ENCODE data around the gene CCT6B.
"Not testable (repeated sequence)": the region's sequence is repeated elsewhere in the genome, so short reads cannot be mapped to it uniquely, and the experiment has no call there.

CCT6B gene

DNA sequence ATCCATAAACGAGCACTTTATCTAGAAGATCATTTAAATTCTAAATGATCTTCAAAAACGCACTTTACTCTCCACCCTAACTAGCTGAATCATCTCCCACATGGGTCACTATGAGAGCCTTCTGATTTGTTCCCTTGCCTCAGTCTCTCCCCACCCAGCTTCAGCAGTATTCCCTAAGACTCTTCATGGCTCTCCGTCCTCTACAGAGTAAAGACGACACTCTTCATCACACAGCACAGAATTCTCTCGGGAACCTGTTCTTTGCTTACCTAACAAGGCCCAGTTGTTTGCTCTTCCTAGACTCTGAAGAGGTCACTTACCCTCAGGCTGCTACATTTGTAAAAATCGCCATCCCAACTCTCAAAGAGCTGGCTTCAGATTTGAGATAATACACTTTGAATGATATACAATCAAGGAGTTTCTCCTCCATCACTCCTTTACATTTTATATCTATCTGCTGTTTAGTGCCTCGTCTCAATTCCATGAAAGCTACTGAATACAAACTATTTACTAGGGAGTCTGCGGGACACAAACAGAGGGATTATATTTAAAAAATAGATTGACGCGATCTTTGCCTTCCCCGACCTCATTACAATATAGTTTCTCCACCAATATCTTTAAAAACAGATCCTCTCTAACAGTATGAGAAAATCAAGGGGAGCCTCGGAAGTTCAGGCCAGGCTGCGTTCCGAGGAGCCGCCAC lies 18.5 kb upstream of the CCT6B start:
- DNase-seq: no peak

DNA sequence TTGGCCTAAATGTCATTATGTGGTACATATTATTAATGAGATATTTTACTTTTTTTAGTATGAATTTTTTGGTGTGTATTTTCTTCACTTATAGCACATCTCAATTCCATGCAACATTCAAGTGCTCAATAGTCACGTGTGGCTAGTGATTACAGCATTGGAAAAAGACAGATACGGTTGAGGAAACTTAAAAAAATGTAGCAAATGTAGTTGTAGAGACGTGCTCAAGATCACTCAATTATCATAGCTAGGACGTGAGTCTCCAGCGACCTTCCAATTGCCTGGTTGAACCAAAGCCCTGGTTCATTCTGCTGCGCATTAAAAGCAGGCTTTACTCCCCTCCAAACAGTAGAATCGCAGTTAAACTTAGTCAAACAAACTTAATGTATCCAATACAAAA lies 17.9 kb upstream of the CCT6B start:
- no peak for DNase-seq

DNA sequence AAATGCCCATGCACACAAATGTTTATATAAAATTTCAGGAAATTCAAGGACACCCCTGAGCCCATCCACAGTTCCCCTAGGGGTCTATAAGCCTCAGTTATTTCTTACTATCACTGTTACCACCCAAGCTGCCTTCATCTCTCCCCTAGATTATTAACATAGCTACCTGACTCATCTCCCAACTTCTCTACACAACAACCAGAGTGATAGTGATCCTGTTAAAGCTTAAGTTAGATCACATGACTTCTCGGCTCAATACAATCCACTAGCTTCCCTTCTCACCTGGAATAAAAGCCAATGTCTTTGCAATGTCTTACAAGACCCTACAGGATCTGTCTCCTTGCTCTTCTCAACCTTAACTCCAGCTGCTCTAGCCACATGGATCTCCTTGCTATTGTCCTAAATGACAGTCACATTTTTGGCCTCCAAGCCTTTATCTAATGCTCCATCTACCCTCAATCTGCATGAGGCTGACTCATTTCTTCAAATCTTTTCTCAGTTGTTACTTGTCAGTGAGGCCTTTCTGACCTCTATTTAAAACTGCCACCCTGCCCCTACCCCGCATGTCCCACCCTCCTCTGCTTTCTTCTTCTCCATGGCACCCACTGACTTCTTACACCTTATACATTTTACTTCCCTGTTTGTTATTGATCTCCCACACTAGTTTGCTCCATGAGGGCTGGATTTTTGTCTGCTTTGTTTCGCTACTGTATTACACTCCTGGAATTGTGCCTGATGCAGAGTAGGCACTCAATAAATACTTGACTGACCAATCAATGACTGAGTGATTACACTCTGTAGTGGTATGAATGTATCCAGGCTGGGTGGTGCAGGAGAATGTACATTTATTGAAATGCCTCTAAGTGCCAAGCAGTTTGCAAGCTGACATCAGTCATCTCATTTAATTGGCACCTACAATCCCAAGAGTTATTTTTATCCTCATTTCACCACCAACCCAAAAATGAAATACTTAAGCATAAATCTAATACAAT lies 13.8 kb upstream of the CCT6B start:
- DNase-seq: no peak

DNA sequence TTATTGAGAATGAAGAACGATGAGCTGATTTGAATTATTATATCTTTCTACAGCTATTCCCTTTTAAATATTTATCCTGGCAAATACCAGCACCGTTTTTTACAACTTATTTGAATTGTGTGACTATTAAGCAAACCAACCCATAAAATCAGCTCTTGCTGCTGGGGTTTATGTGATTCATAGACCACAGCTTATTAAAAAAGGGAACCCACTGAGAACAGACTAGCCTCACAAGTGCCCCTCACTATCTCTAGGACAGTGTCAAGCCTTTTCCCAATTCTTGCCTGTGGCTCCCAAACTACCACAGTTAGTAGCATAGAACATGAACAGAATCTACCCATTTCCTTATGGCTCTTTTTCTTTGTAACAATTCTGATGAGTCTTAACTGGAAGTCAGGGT lies 12.9 kb upstream of the CCT6B start:
- no peak for DNase-seq

- no peak for DNase-seq
Measured at GRCh38 chr17:34958438-34958837, 2.8 kb downstream of the CCT6B start.

GRCh38 chr17:34950780-34951179 lies 10.5 kb downstream of the CCT6B start:
- DNase-seq: not testable (repeated sequence)

- DNase-seq: no peak
Measured at GRCh38 chr17:34930283-34930682, 31.0 kb downstream of the CCT6B start.

GRCh38 chr17:34926661-34927060 lies 34.6 kb downstream of the CCT6B start:
- DNase-seq: no peak

DNA sequence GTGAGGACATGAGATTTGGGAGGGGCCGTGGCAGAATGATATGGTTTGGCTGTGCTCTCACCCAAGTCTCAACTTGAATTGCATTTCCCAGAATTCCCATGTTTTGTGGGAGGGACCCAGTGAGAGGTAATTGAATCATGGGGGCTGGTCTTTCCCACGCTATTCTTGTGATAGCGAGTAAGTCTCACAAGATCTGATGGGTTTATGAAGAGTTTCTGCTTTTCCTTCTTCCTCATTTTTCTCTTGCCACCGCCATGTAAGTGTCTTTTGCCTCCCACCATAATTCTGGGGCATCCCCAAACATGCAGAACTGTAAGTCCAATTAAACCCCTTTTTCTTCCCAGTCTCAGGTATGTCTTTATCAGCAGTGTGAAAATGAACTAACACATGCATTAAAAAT lies 40.6 kb downstream of the CCT6B start:
- no peak for DNase-seq

GRCh38 chr17:34917381-34917780 lies 43.9 kb downstream of the CCT6B start:
- DNase-seq: no peak

DNA sequence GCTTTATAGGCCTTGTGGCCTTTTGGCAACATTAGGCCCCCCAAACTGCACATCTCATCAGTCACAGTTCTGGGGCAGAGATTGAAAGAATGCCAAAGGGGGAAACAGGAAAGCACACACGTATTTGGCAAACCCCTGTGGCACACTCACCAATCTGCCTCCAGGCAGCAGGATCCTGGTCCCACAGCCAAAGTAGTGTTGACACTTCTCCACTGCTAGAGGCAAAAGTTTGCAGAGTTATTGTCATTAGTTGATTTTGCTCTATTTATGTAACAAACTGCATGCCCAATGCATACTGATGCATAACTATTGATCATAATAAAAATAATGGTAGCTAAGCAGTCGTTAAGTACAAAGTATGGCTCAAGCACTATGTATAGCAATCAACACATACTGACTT lies 45.1 kb downstream of the CCT6B start:
- no peak for DNase-seq

GRCh38 chr17:34913001-34913400 lies 48.3 kb downstream of the CCT6B start:
- DNase-seq: peak; percentile 74

GRCh38 chr17:34909040-34909439 lies 52.2 kb downstream of the CCT6B start:
- no peak for DNase-seq

DNA sequence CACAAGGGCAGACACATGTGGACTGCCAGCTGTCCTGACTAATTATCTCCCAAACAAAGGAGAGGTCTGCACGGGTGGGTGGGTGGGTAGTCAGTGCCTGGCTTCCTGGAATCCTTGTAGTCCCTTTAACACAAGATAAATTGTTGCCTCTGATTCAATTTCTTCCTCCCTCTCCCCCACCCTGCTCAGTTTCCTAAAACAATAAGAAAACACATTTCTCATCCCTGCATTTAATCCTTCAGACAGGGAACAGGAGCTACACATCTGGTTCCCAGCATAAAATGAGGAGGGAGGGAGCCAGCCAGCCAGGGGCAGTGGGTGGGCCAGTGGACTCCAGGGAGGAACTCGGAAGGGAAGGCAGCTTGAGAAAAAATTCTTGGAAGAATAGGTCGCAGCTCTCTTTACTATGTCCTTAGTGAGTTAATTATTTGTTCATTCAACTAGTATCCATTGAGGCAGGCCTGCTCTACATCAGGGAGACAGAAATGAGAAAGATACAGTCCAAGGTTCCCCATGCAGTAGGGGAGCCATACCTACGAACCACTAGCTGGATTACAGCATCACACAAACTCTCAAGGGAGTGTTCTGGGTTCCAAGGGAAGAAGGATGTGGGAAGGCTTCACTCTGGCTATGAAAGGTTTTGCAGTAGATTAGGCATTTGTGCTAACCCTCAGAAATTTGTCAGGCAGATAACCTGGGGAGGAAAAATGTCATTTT lies 58.3 kb downstream of the CCT6B start:
- peak; percentile 50 for DNase-seq

DNA sequence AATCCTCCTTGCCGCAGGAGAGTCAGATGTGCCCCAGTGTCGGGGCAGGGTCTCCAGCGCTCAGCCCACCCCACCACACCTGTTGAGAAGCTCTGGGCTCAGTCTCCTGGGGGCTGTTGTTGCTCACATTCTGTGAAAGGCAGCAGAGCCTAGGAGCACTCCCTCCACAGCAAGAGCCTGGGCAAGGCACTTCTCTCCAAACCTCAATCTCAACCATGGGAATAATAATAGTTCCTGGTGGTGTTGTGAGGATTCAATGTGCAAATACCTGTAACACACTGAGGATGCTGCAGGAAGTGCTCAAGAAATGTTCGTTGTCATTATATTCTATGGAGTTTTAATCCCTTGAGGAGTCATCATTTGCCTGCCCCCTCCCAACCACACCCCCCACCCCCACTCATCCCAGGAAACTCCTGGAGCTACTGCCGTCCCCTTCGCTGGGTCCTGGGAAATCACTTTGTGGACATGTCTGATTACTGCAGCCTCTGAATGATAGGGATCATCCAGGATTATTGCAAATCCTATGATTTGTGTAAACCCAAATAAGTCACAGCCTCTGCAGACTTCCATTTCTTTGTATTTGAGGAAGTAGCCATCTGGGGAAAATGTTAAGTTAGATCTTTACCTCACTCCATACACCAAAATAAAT lies 61.5 kb downstream of the CCT6B start:
- no peak for DNase-seq

DNA sequence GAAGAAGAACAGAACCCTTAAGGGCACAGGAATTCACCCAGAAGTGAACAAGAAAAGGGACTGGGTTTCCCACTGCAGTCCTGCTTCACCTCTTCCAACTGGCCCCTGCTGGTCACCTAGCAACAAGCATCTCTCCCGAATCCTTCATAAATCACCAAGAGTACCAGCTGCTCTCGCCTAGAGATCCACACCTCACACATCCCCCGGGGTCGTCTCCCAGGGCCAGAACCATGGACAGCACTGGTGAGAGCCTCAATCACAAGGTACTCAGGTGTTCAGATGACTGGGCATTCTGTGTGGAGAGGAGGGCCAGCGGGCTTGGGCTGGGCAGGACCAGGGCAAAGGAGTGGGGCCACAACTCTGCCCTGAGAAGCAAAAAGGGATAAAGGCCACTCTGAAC lies 65.9 kb downstream of the CCT6B start:
- DNase-seq: no peak

DNA sequence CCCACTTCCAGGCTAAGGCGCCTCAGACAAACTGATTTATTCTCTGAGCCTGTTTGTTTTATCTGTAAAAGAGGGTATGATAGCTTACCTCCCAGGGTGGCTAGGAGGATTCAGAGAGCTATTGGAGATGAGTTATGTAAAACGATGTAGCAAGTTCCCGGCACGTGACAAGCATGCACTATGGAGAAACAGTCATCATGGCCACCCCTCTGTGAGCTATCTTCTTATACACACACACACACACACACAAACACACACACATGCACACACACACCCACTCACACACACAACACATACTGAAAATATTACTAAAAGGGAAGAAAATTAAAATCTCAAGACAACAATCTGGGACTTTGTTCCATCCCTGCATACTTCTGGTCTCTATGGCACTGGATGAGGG lies 66.3 kb downstream of the CCT6B start:
- no peak for DNase-seq

DNA sequence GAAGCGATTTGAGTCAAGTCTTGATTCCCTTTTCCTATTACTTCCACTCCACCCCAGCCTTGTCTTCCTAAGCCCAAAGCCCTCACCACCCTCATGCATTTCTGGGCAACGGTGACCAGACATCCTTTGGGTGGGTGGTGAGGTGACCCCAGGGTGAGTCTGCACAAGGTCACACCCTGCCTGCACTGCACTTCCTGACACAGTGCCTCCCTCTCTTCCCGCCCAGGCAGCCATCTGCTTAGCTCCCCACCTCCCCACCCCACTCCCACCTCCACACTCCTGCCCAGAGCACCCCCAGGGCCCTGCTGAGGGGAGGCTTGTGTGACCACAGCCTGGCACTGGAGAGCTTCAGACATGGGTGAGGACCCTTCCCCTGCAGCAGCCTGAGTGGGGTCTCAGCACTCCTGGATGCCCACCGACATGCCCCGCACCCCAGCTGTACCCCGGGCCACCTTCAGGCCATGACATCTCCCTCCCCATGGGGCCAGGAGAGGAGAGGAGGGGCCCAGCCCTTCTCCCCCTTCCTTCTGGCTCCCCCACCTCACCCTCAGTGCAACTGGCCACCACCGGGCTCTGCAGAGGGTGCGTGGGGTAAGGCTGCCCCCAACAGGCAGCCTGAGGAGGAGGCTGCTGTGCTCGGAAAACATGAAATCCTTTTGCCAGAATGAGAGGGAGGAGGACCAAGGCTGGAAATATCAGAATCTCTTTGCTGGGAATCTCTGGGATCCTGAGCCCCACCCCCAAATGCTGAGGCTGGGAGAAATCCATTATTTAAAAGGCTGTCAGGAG lies 68.6 kb downstream of the CCT6B start:
- peak; percentile 82 for DNase-seq

GRCh38 chr17:34886831-34887230 lies 74.4 kb downstream of the CCT6B start:
- no peak for DNase-seq

DNA sequence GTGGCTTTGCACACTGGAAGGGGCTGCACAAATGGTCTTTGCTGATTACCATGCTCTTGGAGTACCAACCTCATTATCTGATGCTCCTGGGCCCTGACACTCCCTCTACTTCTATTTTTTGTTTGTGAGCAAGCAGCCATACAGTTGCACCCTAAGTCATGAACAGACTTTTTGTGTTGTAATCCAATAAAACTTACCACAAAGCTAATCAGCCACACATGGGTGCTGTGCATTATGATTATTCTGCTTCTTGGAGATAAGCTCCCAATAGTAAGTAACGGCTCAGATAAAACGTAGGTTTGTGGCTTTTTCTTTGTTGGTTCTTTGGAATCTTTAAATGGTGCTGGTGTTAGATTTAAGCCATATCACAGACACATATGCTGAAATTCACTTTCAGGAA lies 76.2 kb downstream of the CCT6B start:
- DNase-seq: no peak

GRCh38 chr17:34884597-34884996 lies 76.7 kb downstream of the CCT6B start:
- DNase-seq: no peak
